Activated CD4-positive, alpha-beta T cell treated with anti-CD3 and anti-CD28 coated beads, Interleukin-2, Interleukin-4, amounts not matched to agents 100 ng/mL and 50 ng/mL, durations not matched to agents 16 hours and 8 hours (primary cell): ENCODE data around the gene LTBP2.
"Not testable (repeated sequence)": the region's sequence is repeated elsewhere in the genome, so short reads cannot be mapped to it uniquely, and the experiment has no call there.

Source experiments
- DNase-seq: peaks from one replicate; pipeline ENCODE4 v3.0.0-alpha.2; 2020; ENCODE audit warnings: low spot score

The LTBP2 gene

DNA sequence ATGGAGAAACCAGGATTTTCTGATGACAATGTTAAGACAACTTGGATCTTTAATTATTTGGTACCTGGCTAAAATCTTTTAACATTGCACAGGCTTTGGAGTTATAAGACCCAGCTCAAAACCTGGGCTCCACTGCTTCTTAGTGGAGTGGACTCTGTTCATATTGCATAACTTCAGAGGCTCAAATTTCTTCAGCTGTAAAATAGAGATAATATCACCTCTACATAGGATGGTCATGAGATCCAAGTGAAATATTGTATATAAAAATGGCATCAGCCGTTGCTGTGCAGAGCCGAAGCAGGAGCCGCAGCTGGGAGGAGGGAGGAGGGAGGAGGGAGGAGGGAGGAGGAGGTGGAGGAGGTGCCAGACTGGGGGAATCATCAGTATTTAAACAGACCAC lies 129.5 kb downstream of the LTBP2 start:
- DNase-seq: no peak

DNA sequence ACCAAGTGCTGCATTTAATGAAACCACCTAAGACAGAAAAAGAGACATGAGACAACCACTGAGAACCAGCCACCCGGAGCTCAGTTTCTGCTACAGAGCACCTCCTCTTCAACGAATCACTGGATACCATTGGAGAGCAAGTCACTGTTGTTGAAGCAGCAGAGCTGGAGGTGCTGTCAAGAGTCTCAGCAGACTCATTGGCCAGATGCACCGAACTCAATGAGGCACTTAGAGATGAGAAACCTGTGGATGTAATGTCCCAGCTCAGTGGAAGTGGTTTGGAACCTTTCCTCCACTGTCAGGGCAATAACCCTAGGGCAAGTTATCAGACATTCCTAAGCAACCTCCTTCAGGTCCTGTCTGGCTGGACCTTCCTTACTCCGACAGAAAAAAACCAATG lies 132.0 kb downstream of the LTBP2 start:
- DNase-seq: no peak

DNA sequence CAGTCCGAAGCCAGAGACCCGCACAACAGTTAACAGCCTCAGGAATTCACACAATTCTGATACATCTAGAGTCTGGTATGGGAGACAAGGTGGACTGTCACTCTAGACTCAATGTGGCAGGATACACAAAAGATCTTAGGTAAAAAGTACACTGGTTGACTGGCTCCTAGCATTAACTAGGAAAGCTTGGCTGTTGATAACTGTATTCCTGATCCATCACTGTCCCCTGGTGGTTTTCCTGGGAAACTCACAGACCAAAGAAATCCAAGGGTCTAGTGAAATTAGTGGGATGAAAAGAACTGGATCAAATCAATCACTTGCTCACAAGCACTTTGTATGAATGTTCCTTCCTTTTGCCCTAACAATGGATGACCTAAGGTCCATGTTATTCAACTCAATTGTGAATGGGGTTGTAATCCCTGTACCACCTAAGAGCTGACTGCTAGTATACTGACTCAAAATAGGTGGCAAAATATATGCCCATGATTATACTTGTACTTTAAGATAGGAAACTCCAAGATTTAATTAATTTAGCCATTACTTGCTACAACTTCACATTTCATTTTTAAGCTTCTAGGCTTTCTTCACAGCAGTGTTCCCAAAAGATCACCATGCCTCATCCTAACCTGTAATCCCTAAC lies 132.9 kb downstream of the LTBP2 start:
- no peak for DNase-seq

DNA sequence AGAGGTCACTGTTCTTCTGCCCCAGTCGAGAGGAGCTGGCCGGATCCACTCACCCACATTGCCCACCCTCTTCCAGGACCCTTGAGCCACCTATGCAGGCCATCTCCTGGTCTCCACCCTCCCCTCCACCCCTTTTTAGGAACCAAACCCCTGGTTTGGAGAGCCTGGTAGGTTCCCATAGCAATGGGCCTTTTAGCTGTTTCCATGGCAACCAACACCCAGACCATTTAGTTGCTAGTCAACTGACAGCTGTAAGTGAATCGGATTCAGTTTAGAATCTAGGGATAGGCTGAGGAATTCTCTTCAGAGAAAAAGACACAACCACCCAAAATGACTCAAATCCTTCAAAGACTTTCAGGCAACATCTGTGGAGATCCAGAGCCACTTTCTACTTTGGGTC lies 135.4 kb downstream of the LTBP2 start:
- no peak for DNase-seq

DNA sequence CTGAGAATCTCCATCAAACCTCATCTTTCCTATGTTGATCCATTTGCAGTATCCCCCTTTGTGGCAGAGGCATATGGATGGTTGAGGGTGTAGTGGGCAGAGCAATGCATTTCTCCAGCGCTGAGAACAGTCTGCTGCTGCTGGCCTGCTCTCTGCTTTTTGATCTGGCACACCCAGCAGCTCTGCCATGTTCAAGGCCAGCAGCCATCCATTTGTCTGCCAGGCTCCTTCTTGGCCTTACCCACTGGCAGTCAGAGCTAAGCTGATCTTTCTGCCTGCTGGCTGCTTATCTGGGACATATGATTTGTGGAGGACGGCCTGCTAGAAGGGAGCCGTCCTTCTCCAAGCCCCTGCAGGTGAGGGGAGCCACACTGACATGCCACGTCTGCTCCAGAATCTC lies 135.9 kb downstream of the LTBP2 start:
- DNase-seq: no peak

DNA sequence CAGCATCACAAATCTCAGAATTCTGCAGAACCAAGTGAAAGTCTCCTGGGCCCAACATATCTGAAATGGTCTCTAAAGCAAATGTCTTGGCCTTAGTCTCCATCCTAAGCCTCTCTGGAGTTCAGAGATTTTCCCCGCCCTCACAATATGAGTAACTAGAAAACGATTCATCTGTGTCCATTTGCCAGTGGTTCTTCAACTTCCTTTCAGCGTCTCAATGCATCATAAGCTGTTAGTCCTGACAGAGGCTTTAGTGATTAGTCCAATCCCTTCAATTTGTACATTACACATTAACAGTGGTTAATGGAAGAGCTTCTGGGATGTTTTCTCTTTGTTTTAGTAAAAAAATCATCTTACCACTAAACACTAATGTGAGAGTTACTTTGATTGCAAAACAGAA lies 136.4 kb downstream of the LTBP2 start:
- DNase-seq: no peak

DNA sequence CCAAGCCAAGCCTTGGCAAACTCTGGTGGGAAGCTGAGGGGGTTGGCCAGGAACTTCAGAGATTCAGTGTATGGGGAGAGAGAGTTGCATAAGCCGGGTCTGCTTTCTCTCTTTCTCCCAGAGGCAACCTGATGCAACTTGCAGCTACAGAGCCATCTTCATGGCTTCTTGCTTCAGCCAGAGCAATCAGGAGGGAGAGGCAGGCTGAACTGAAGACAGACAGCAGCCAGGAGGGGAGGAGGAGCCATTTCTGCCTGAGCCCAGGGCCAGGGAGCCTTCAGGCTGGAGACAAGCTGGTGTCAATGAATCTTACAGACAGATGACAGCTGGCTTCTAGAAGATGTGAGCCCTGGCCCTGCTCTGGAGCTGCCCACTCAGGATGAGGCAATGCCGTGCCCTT lies 137.7 kb downstream of the LTBP2 start:
- no peak for DNase-seq

DNA sequence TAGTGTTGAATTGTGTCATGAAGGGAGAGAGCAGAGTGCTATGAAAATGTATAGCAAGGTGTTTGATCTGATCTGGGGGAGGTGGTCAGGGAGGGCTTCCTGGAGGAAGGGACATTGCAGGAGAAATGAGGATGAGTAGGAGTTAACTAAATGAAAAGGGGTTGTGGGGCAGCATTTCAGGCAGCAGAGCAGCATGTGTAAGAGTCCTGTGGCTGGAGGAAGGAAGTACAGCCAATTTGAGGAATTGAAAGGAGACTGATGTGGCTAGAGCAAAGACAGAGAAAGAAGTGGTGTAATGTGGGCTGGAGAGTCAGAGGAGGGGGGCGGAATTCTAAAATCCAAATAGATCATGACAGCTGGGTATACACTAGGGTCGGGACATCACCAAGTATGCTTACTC lies 139.4 kb downstream of the LTBP2 start:
- no peak for DNase-seq

DNA sequence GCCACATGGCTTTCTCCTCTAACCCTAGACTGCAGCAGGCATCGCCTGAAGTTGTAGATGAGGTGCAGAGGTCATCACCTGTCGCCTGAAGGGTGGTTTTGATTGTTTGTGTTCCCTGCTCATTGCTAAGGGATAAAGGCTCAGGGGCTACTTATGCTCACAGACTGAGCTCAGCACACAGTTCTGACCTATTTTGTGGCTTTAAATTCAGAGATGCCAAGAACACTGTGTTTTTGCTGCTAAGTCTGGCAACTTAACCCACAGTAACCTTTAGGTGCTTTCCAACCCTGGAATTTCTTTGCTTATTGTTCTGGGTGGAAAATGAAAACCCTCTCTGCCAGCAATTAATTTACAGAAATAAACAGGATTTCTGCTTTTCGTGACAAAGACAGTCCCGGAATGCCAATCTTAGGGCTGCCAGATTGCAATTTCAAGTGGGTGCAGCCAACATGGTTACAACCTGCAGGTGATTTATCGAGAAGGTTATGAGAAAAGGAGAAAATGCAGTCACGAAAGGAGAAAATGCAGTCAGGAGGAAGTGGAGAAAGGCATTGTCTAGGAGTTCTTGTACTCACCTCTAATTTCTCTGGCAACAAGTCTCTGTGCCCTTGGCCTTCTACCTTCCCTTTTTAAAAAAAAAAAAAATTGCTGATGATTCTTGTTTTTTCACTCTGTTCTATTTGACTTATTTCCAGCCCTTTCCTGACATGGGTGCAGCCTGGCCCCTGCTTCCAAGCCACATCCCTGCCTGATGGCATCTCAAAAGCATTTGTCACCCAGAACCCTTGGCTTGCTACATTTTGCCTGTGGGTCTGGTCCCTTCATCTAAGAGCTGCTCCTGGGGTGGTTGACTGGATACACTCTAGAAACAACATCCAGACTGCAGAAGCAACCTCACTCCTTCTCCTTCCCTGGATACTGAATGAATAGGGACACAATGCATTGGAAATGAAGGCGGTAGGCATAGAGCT lies 142.2 kb downstream of the LTBP2 start:
- no peak for DNase-seq

DNA sequence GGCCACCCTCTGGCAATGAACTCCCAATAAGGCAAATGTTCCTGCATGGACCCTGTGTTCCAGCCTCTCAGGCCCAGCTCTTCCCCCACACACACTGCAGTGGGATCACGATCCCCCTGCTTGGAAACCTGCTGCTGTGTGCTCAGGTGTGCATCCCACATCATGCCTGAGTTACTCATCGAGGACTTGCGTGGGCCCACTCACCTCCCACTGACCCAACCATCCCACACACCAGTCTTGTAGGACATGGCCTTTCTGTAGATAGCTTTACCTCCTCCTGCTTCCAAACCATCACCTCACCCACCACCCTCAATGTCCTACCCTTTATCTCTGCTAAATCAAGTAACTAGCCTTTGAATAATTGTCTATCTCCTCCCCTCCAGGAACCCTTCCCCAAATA lies 143.5 kb downstream of the LTBP2 start:
- no peak for DNase-seq

DNA sequence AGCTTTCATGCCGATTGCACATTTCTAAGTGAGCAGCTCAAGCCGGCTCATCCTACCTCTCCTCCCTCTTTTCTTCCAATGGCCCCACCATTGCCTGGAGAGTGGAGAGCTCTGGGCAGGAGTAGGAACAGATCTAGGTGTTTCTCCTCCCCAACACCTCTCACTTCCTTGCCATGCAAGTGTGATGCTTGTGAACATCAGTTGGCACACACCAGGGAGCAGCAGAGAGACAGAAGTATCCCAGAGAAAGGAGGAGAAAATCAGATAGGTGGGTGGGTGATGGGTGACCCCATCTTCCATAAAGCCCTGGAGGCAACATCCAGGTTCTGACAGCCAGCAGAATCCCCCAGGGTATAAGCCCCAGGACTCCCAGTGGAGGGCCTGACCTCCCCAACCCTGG lies 146.7 kb downstream of the LTBP2 start:
- no peak for DNase-seq

DNA sequence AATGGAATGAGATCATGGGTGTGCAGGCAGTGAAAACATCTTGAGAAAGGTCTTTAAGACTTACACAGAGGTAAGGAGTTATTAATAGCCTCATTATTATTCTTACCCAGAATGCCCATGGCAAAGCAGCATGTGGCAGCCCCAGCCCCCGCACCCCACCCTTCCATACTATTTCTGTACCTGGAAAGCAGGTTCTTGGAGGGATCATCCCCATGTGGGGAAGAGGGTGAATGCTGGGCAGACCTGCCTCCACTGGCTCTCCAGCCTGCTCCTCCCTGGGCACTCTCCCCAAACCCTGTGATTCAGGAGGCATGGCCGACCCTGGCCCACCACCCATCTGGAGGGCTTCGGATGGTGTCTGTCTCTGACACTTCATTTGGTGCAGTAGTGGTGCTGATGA lies 147.3 kb downstream of the LTBP2 start:
- DNase-seq: no peak

DNA sequence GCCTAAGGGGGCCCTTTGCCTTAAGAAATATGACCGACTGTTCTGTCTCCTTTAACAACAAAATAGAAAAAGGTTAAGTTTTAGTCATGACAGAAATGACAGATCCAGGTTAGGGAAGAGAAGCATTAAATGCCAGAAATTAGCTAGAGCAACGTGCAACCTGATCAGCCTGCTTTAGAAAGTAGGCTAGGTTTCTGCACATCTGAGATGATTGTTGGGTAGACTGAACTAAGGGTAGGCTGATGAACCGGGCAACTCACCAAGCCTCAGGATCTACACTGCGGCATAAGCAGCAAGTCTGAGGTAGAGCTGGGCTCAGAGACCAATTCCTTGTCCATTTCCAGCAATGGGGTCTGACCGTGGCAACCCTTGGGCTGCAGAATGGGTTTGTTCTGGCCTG lies 148.3 kb downstream of the LTBP2 start:
- DNase-seq: no peak

DNA sequence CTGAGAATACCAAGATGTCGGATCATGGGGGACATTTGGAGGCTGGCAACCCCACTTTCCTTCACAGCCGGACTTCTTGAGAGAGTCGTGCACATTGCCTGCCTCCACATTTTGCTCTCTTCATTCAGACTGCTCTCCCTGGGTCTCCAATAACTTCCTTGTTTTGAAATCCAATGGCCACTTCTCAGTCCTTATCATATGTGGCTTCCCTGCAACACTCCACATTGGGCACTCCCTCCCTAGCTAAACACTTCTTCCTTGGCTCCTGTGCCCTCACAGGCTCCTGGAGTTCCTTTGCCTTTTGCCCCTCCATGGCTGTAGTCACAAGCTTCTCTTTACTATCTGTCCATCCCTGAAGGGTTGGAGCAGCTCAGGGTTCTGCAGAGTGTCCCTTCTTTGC lies 149.0 kb downstream of the LTBP2 start:
- DNase-seq: no peak

DNA sequence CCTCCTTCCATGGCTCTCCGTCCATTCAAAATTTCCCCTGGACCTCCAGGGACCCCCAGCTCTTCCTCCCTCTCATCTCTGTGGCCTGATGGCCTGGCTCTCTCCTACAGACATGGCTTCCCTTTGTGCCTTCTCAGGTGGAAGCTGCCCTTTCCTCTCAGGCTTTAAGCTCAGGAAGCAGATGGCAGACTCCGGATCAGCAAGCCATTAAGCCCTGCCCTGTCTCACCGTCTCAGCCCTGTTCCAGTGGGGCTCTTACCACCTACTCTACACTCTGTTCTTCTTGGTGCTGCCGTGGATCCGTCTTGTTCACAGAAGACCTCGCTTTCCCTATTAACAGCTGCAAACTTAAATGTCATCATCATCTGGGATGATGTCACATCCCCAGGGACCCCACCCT lies 152.1 kb downstream of the LTBP2 start:
- DNase-seq: no peak

DNA sequence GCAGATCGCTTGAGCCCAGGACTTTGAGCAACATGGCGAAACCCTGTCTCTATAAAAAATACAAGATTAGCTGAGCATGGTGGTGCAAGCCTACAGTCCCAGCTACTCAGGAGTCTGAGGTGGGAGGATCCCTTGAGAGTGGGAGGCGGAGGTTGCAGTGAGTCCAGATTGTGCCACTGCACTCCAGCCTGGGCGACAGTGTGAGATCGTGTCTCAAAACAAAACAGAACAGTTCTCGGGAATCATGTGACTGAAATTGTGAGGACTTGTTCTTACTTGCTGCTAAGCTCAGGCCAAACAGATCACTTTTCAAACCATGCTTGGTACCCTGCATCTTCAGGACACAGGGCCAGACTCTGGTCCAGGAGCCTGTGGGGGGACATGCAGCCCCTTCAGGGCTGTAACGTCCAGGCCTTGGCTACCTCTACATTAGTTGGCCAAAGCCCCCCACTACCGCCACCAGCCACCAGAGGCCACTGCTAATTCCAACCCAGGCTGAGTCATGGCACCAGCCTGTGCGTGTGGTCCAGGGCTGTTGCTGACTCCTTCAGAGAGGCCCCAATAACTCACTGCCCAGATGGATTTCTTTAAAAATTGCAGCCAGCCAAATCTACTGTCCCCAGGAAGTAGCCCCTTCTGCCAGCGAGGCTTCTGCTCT lies 152.6 kb downstream of the LTBP2 start:
- peak; percentile 12 for DNase-seq

DNA sequence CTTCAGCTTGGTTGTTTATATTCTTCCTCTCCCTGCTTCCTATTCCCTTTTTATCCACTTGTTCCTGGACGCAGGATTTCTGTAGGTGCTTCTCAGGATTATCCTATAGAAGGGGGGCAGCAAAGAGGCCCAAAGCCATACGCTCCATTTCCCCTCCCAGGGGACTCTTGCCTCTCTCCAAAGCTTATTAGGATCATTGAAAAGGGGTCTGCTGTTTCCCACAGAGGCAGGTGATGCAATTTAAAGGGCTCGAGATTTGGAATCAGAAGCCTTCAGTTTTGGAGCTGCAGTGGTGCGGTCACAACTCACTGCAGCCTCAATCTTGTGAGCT lies 154.5 kb downstream of the LTBP2 start:
- DNase-seq: no peak

DNA sequence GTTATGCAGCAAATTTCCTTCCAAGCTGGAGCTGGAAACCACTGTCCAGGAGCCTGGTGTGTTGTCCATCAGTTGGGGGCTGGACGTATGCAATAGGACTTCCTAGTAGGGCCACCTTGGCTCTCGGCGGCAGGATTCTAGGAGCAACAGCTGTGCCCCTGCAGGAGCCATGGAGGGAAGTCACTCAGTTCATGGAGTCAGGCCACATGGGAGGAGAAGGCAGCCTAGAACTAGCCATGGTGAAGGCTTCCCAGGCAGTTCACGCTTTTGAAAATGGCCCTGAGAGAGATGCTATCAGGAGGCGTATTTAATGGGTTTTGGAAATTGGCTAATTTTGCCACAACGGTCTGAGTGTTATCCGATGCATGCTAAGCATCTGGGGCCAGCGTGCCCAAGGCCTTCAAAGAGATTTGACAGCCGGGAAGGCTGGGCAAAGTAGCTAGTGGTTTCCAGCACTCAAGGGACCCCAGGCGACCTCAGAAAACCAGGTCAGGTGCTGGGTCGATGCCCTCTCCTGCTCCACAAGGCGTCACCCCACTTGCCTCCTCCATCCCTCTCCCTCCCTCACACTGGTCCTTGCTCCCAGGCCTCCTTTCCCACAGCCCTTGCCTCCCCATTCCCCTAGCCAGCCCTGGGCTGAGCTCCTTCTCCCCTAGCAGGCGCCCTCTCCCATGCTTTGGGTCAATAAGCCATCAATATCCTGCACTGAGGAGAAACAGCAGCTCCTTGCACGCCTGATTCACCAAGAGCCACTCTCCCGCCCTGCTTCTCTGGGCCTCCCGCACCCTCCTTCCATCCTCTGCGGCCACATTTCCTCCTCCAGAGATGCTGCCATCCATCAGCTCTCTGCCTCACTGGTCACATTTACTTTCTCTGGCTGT lies 155.1 kb downstream of the LTBP2 start:
- no peak for DNase-seq

DNA sequence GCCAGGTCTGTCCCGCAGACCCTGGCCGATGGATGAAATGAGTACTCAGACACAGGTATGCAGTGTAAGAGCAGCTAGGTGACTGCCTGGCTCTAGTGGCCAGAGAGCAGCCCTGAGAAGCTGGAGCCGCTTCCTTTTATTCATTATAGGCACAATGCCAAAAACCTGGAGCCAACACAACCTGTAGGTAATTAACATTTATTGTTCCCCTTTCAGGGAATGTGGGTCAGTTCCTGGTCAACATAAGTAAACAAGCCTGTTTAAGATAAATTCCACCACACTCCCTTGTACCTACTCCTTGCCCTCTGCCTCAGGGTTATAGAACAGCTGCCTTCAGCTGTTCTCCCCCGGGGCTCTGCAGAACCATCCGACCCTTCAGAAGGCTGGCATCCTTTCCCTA lies 157.6 kb downstream of the LTBP2 start:
- DNase-seq: not testable (repeated sequence)
